ENCODE data around the gene CHST2.

CHST2 gene

DNA sequence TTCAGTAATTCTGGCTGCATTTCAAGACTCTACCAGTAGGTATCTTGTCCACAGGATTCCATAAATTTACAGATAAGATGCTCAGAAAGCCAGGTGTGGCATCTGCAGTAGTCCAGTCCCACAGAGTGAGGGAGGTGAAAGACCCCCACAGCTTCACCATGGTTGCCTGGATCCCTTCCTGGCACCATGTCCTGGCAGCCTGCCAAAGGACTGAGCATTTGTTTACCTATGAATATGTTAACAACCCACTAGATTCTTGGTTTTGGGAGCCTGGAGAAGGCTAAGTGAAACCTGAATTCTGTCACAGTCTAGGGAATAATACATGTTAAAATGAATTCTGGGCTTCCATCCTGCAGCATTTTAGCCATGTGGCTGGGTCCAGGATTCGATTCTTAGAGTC, 14.9 kb downstream of the CHST2 start:
- peak; percentile 20 for DNase-seq (ENCODE audit: low read depth)

GRCh38 chr3:143135150-143135549, 15.6 kb downstream of the CHST2 start:
- DNase-seq (ENCODE audit: low read depth) = peak; percentile 99

GRCh38 chr3:143137435-143138036, 18.0 kb downstream of the CHST2 start:
- no peak for DNase-seq (ENCODE audit: low read depth)

GRCh38 chr3:143138953-143139352, 19.4 kb downstream of the CHST2 start:
- no peak for DNase-seq (ENCODE audit: low read depth)

DNA sequence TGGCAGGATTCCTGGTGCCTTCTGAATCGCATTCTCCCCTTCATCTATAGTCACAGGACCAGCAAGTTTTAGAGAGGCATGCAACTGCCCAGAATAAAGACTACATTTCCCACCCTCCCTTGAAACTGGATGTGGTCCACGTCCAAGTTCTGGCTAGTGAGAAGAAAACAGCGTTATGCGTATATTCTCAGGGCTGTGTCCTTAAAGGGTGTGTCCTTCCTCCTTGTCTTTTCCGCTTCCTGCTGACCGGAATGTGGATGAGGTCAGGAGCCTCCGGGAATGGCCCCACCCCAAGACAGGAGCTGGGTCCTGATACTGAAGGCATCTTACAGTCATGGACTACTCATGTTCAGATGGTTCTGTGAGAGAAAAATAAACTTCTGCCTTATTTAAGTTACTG, 20.2 kb downstream of the CHST2 start:
- DNase-seq (ENCODE audit: low read depth) = peak; percentile 61

GRCh38 chr3:143140550-143140949, 21.0 kb downstream of the CHST2 start:
- no peak for DNase-seq (ENCODE audit: low read depth)

DNA sequence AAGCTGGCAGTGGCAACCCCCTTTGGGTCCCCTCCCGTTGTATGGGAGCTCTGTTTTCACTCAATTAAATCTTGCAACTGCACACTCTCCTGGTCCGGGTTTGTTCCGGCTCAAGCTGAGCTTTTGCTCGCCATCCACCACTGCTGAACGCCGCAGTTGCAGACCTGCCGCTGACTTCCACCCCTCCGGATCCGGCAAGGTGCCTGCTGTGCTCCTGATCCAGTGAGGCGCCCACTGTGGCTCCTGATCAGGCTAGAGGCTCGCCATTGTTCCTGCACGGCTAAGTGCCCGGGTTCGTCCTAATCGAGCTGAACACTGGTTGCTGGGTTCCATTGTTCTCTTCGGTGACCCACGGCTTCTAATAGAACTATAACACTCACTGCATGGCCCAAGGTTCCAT, 22.8 kb downstream of the CHST2 start:
- DNase-seq (ENCODE audit: low read depth) = no peak

DNA sequence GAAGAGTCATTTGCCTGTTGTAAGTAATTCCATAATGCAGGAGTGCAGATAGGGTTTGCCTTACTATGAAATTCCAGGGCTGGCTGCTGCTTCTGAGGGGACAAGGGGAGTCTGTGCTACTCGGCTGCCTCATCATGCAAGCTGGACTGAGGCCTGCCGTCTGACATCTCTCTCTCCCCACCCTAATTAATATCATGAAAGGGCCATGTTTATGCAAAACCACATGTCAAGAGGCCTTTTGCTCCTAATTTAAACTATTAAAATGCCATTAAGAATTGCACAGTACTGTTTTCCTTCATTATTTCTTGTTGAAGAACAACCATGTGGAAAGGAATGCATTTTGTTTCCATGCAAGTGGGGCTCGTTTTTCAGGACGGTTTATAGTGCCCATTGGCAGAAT, 26.3 kb downstream of the CHST2 start:
- no peak for DNase-seq (ENCODE audit: low read depth)

GRCh38 chr3:143146486-143147274, 27.1 kb downstream of the CHST2 start:
- no peak for DNase-seq (ENCODE audit: low read depth)

DNA sequence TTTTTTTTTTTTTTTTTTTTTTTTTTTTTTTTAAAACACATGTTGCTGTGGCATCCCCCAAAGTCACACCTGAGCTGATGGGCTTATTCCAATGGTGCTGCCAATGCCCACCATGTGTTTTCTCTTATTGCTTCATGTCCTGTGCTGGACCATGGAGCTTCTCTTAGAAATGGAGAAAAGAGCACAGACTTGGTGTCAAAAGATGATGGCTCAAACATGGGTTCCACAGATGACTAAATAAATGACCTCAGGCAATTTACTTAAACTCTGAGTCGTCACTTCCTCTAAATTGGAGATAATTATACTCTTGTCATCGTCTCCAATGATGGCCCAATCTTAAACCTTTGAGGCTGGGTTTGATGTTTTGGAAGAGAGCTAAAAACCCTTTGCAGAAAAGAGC, 28.1 kb downstream of the CHST2 start:
- no peak for DNase-seq (ENCODE audit: low read depth)

DNA sequence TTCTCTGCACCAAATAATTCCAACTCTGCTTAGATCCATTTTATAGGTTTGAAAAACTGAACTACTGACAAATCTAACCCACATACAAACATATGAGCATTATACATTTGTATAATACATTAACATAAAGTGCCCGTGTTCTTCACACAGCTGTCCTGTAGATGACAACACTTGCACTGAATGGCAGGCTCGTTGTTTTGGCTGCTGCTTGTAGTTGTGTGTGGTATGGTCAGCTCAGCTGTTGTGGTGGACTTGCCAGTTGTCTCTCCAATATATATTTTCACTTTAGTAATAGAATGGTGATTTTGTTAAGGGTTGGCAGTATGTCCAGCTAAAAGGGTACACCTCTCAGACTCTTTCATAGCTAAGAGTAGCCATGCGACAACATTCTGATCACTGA, 30.5 kb downstream of the CHST2 start:
- no peak for DNase-seq (ENCODE audit: low read depth)

DNA sequence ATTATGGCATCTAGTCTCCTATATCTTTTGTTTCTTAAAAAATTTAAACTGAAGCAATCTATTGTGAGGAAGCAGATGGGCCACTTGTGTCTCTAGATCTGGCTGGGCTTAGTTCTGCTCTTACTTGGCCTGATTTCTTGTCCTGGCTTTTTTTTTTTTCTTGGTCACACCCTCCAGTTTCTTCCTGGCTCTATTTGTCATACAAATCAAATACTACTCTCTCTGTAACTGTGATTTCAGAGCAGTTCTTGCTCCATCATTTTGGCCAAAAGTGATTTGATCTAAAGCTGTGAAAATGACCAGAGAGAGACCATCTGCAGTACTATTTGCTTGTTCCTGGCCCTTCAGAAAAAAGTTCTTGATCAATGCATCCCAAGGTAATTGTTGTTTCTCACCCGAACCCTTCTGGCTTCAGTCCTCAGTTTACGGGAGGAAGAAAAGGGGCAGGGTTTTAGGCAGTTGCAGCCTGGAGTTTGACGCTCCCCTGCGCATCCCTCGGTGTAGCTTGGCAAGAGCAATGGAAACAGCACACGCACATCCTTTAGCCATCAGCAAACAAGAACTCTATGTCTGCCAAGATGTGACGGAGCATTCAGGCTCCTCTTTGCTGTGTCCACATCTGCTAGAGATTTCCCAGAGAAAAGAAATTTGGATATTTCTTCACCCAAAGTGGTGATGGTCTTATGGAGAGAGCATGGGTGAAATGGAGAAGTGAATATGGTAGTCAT, 31.6 kb downstream of the CHST2 start:
- no peak for DNase-seq (ENCODE audit: low read depth)

DNA sequence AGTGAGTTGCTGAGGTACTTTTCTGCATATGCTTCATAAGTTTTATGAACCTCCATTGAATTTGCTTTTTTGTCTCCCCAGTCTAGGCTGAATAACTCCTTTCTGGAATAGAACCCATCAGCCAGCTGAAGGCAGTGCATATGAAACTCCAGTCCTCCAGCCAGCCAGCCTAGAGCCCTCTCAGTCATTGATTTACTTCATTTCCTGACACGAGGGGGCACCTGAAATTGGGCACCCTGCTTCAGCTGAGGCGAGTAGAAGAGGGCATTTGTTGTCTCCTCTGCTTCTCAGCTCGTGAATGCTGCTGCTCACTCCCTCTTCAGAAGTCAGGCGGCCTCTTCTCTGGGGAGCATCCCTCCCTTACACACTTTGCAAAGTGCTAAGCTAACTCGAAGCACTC, 32.5 kb downstream of the CHST2 start:
- no peak for DNase-seq (ENCODE audit: low read depth)

- no peak for DNase-seq (ENCODE audit: low read depth)
Observed at GRCh38 chr3:143155756-143156155, 36.2 kb downstream of the CHST2 start.

GRCh38 chr3:143158014-143158988, 38.7 kb downstream of the CHST2 start:
- DNase-seq (ENCODE audit: low read depth) = peak; percentile 88

- DNase-seq (ENCODE audit: low read depth) = no peak
Observed at GRCh38 chr3:143160437-143160836, 40.9 kb downstream of the CHST2 start.

GRCh38 chr3:143163562-143164100, 44.1 kb downstream of the CHST2 start:
- no peak for DNase-seq (ENCODE audit: low read depth)

GRCh38 chr3:143165211-143165610, 45.6 kb downstream of the CHST2 start:
- no peak for DNase-seq (ENCODE audit: low read depth)

DNA sequence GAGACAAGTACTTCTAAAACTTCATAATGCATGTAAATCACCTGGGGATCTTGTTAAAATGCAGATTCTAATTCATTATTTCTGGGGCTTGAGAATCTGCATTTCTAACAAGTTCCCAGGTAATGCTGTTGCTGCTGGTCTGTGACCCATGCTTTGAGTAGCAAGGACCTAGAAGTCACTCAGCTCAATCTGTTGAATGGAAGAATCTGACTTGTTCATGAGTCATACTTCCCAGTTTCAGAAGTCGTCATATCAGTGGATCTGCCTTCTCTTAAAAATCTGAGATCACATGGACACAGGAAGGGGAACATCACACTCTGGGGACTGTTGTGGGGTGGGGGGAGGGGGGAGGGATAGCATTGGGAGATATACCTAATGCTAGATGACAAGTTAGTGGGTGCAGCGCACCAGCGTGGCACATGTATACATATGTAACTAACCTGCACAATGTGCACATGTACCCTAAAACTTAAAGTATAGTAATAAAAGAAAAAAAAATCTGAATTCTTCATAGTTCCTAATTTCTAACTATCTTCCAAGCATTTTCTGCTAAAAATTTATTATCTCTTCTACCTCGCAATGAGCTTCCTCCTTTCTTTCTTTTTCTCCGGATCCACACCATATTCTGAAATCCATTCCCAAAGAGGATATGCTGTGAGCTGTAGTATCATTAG, 46.2 kb downstream of the CHST2 start:
- peak; percentile 83 for DNase-seq (ENCODE audit: low read depth)

DNA sequence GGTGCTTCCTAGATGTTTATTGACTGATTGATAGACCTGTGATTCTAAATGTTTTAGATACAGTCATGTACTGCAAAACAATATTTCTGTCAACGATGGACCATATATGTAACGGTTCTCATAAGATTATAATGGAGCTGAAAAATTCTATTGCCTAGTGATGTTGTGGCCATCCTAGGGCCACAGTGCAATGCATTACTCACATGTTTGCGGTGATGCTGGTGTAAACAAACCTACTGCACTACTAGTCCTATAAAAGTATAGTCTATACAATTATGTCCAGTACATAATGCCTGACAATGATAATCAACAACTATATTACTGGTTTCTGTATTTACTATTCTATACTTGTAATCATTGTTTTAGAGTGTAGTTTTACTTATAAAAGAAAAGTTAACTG, 46.8 kb downstream of the CHST2 start:
- no peak for DNase-seq (ENCODE audit: low read depth)

All from EH (cell line).